CD8-positive, alpha-beta memory T cell (primary cell): Measurements from ENCODE around the gene TSC22D4. TPM values are rescaled to one million over a fixed set of nuclear protein-coding genes. Genes with fewer than 3 reads are reported as not detected.

ENCODE experiments used
- CTCF ChIA-PET: fragments of 350-600 bp; sonication (Branson Sonifier 250); formaldehyde crosslinking; loops from one replicate; lab custom pipeline; 2021; ENCODE audit warnings: antibody characterized with exemption; lab: Charles Lee
- POLR2A ChIA-PET: fragments of 350-600 bp; sonication (Branson Sonifier 250); formaldehyde crosslinking; loops from one replicate; lab custom pipeline; 2021; ENCODE audit warnings: antibody characterized with exemption; lab: Charles Lee
- DNase-seq, 5 donors: peaks; one replicate each; pipeline versions ENCODE4 v3.0.0 to v3.0.0-alpha.2; 2020 to 2022; ENCODE audit warnings: mixed read lengths in 1 of 5
- H3K27ac ChIP-seq: one replicate; pipeline ENCODE4 v1.7.0; 2013; ENCODE audit warnings: low read depth, mild to moderate bottlenecking, low read length, moderate library complexity
- H3K27me3 ChIP-seq: 2 replicates; pipeline ENCODE4 v1.7.0; 2013; ENCODE audit warnings: low read length, mild to moderate bottlenecking; ENCODE audit not compliant: insufficient read depth, poor library complexity, severe bottlenecking
- H3K36me3 ChIP-seq: 2 replicates; pipeline ENCODE4 v1.7.0; 2013; ENCODE audit warnings: mild to moderate bottlenecking, low read length, moderate library complexity; ENCODE audit not compliant: insufficient read depth
- H3K4me1 ChIP-seq: 2 replicates; pipeline ENCODE4 v1.7.0; 2013; ENCODE audit warnings: mild to moderate bottlenecking, low read length, moderate library complexity; ENCODE audit not compliant: insufficient read depth
- H3K4me3 ChIP-seq: 2 replicates; pipeline ENCODE4 v1.7.0; 2013; ENCODE audit warnings: mild to moderate bottlenecking, low read length
- H3K9me3 ChIP-seq: 2 replicates; pipeline ENCODE4 v1.7.0; 2013; ENCODE audit warnings: mild to moderate bottlenecking, low read length
- H3K27ac Mint-ChIP-seq, 8 donors: one replicate each; pipeline ENCODE4 v1.8.0; 2020 to 2021; ENCODE audit warnings: mixed read lengths in 8 of 8, mild to moderate bottlenecking in 6 of 8, inconsistent platforms in 3 of 8, moderate library complexity in 3 of 8
- H3K27me3 Mint-ChIP-seq, 2 donors: one replicate each; pipeline ENCODE4 v1.8.0; 2020 to 2021; ENCODE audit warnings: mixed read lengths in 2 of 2, mild to moderate bottlenecking in 1 of 2, moderate library complexity in 1 of 2
- H3K36me3 Mint-ChIP-seq, 3 donors: one replicate each; pipeline ENCODE4 v1.8.0; 2020 to 2021; ENCODE audit warnings: mixed read lengths in 3 of 3, inconsistent platforms in 1 of 3, mild to moderate bottlenecking in 1 of 3
- H3K4me1 Mint-ChIP-seq, 3 donors: one replicate each; pipeline ENCODE4 v1.8.0; 2020 to 2021; ENCODE audit warnings: mixed read lengths in 3 of 3, inconsistent platforms in 1 of 3, mild to moderate bottlenecking in 1 of 3
- H3K4me3 Mint-ChIP-seq, 7 donors: one replicate each; pipeline ENCODE4 v1.8.0; 2020 to 2021; ENCODE audit warnings: mixed read lengths in 7 of 7, mild to moderate bottlenecking in 6 of 7, moderate library complexity in 4 of 7, inconsistent platforms in 2 of 7
- H3K9me3 Mint-ChIP-seq, 5 donors: one replicate each; pipeline ENCODE4 v1.8.0; 2020 to 2022; ENCODE audit warnings: mixed read lengths in 5 of 5, mild to moderate bottlenecking in 3 of 5, moderate library complexity in 2 of 5, inconsistent platforms in 1 of 5
- polyA plus RNA-seq: library from polyadenylated mRNA; unstranded; fragments of 300-500 nt; fragmentation: Illumina TruSeq; gene quantifications from one replicate; pipeline ENCODE4 v1.2.3, GENCODE V29; 2021
- total RNA-seq, 2 experiments: library from RNA; stranded (reverse); gene quantifications; one replicate each; pipeline ENCODE4 v1.2.3, GENCODE V29; 2021

TSC22D4 gene
- total and polyA plus RNA-seq, 3 experiments from 2014 or later: 40.5 to 99.1 (median 96.2) TPM

GRCh38 chr7:100432621-100433275 is 46.3 kb downstream of the TSC22D4 start:
- H3K27ac Mint-ChIP-seq: peak overlapping the region in 7 of 8 donors; percentile 23 to 94 (median 61)
- H3K27ac ChIP-seq: no peak overlapping the region
- H3K36me3 Mint-ChIP-seq: peaks cover 0 to 67% (median 9%) of the 10 kb centered on the region in 3 donors
- peaks cover 44% of the 10 kb centered on the region for H3K4me1 ChIP-seq
- DNase-seq: no peak
- CTCF ChIA-PET: no interaction called here
- H3K4me1 Mint-ChIP-seq: peaks cover 46 to 75% (median 49%) of the 10 kb centered on the region in 3 donors
- H3K9me3 Mint-ChIP-seq: peaks cover 0 to 9% (median 5%) of the 10 kb centered on the region in 5 donors
- H3K4me3 Mint-ChIP-seq: peak overlapping the region in 5 of 7 donors; percentile 43 to 76 (median 57)
- no peaks in the 10 kb centered on the region for H3K9me3 ChIP-seq
- POLR2A ChIA-PET: no interaction called here
- H3K4me3 ChIP-seq: no peak overlapping the region
- no peaks in the 10 kb centered on the region for H3K27me3 ChIP-seq
- H3K27me3 Mint-ChIP-seq: peaks cover 0 to 13% of the 10 kb centered on the region in 2 donors
- H3K36me3 ChIP-seq: peaks cover 15% of the 10 kb centered on the region

GRCh38 chr7:100432053-100432452 is 47.0 kb downstream of the TSC22D4 start:
- H3K4me1 Mint-ChIP-seq: peaks cover 46 to 75% (median 49%) of the 10 kb centered on the region in 3 donors
- H3K27ac ChIP-seq: no peak overlapping the region
- H3K27ac Mint-ChIP-seq: peak overlapping the region in 7 of 8 donors; percentile 67 to 94 (median 90)
- H3K4me1 ChIP-seq: peaks cover 47% of the 10 kb centered on the region
- H3K4me3 Mint-ChIP-seq: peak overlapping the region; percentile 52 to 94 (median 73)
- H3K27me3 Mint-ChIP-seq: peaks cover 0 to 13% of the 10 kb centered on the region in 2 donors
- H3K9me3 Mint-ChIP-seq: peaks cover 0 to 9% (median 5%) of the 10 kb centered on the region in 5 donors
- H3K36me3 ChIP-seq: peaks cover 15% of the 10 kb centered on the region
- H3K4me3 ChIP-seq: no peak overlapping the region
- H3K27me3 ChIP-seq: no peaks in the 10 kb centered on the region
- CTCF ChIA-PET: no interaction called here
- DNase-seq: no peak
- H3K9me3 ChIP-seq: no peaks in the 10 kb centered on the region
- peaks cover 0 to 67% (median 9%) of the 10 kb centered on the region in 3 donors for H3K36me3 Mint-ChIP-seq
- POLR2A ChIA-PET: no interaction called here

DNA sequence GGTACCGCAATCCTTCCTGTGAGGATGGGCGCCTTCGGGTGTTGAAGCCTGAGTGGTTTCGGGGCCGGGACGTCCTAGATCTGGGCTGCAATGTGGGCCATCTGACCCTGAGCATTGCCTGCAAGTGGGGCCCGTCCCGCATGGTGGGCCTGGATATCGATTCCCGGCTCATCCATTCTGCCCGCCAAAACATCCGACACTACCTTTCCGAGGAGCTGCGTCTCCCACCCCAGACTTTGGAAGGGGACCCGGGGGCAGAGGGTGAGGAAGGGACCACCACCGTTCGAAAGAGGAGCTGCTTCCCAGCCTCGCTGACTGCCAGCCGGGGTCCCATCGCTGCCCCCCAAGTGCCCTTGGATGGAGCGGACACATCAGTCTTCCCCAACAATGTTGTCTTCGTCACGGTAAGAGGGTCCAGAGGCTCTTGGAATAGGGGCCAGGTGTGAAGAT is 47.7 kb downstream of the TSC22D4 start:
- ChIA-PET POLR2A (interaction anchor here (0.6 kb wide), 1 partner anchor 34 kb away, joined by 3 read pairs; no protein-coding TSS in a partner anchor), CTCF (no interaction called here)
- peak in 1 of 5 donors; percentile 55 for DNase-seq
- peaks cover 47% of the 10 kb centered on the region for H3K4me1 ChIP-seq
- Mint-ChIP-seq H3K27ac (peak overlapping the region; percentile 67 to 98 (median 90)), H3K9me3 (peaks cover 0 to 7% (median 5%) of the 10 kb centered on the region in 5 donors), H3K4me3 (peak overlapping the region; percentile 52 to 94 (median 73)), H3K27me3 (peaks cover 0 to 13% of the 10 kb centered on the region in 2 donors), H3K36me3 (peaks cover 0 to 65% (median 9%) of the 10 kb centered on the region in 3 donors), H3K4me1 (peaks cover 44 to 73% (median 49%) of the 10 kb centered on the region in 3 donors)
- H3K4me3 ChIP-seq: no peak overlapping the region
- peaks cover 15% of the 10 kb centered on the region for H3K36me3 ChIP-seq
- no peak overlapping the region for H3K27ac ChIP-seq
- H3K9me3 ChIP-seq: no peaks in the 10 kb centered on the region
- no peaks in the 10 kb centered on the region for H3K27me3 ChIP-seq

- Mint-ChIP-seq H3K27ac (peak overlapping the region; percentile 88 to 98 (median 94)), H3K4me3 (peak overlapping the region; percentile 84 to 94 (median 86)), H3K27me3 (peaks cover 0 to 13% of the 10 kb centered on the region in 2 donors), H3K4me1 (peaks cover 42 to 71% (median 49%) of the 10 kb centered on the region in 3 donors), H3K9me3 (peaks cover 0 to 6% (median 5%) of the 10 kb centered on the region in 5 donors), H3K36me3 (peaks cover 0 to 63% (median 9%) of the 10 kb centered on the region in 3 donors)
- Histone ChIP-seq H3K36me3 (peaks cover 15% of the 10 kb centered on the region), H3K9me3 (no peaks in the 10 kb centered on the region), H3K4me1 (peaks cover 47% of the 10 kb centered on the region), H3K4me3 (peak overlapping the region; percentile 96), H3K27ac (peak overlapping the region; percentile 100), H3K27me3 (no peaks in the 10 kb centered on the region)
- POLR2A ChIA-PET: interaction anchor here (0.6 to 3.4 kb wide), 11 partner anchors 19 to 511 kb away, joined by 3 to 27 read pairs (median 9); partner anchors contain the start of genes AGFG2, FBXO24, LRCH4 and MOSPD3
- peak; percentile 23 to 62 (median 36) for DNase-seq
- CTCF ChIA-PET: interaction anchor here (0.9 kb wide), 2 partner anchors 21 to 53 kb away, joined by 3 to 4 read pairs; partner anchors contain the start of gene NYAP1
Measured at GRCh38 chr7:100430493-100431285, 48.3 kb downstream of the TSC22D4 start.

DNA sequence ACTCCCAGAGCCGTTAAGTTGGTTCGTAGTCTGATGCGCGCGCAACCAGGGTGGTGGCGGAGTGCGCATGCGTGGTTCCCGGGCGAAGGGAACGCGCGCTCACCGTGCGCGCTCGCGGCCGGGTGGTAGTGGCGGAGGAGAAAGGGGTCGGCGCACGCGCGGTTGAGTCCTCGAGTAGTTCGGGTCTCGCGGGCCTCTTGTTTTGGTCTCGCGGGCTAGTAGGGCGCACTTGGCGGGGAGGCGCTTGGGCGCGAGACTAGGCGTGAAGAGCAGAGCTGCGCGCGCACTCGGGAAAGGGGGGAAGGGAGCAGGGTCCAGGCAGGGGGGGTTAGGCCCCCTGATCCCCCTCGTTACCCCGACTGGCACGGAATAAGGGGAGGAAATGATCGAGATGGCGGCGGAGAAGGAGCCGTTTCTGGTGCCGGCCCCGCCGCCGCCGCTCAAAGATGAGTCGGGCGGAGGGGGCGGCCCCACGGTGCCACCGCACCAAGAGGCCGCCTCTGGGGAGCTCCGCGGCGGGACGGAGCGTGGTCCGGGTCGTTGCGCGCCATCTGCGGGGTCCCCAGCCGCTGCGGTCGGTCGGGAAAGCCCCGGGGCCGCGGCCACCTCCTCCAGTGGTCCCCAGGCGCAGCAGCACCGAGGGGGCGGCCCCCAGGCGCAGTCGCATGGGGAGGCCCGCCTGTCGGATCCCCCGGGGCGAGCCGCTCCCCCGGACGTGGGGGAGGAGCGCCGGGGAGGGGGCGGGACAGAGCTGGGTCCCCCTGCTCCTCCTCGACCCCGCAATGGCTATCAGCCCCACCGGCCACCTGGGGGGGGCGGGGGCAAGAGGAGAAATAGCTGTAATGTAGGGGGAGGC is 49.1 kb downstream of the TSC22D4 start, which contains the start of gene MEPCE:
Gene MEPCE (plus strand): TSS at position 195 of the 856 bp plus-strand sequence. CDS start 188 bp downstream, at position 383.
- POLR2A ChIA-PET: interaction anchor here (0.6 to 3.4 kb wide), 22 partner anchors 14 to 898 kb away, joined by 3 to 27 read pairs (median 5); partner anchors contain the start of genes AGFG2, FBXO24, GPC2 and LRCH4

DNA sequence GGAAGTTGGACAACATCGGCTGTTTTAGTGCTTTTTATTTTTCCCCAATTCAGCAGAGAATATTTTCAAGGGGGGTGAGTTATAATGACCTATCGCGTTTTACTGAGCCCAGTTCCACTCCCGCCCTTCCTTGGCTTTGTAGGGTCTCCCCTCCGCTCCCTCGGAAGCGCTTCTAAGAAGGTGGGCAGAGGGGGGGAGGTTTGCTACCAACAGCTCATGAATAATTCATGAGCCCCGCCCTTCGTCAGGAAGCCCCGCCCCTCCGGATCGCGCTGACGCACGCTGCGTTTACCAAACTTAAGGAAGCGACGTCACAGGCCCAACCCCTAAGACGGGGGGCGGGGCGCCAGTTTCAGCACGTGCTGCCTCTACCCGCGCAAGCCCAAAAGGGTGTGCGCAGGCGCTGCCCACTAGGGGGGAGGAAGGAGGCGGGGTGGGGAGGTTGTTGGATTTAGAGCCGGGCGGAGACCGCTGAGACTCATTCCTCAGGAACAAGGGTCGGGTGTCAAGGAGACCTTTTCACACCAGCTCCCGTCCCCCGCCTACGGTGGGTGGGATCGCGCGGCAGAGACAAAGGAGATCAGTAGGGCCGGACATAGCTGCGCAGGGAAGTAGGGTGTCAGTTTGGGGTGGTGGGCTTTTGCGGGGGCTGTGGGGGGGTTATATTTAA is 49.9 kb downstream of the TSC22D4 start:
- peaks cover 31 to 56% (median 35%) of the 10 kb centered on the region in 3 donors for H3K4me1 Mint-ChIP-seq
- DNase-seq: peak; percentile 100
- Histone ChIP-seq H3K4me1 (peaks cover 34% of the 10 kb centered on the region), H3K4me3 (peak overlapping the region; percentile 96), H3K27ac (peak overlapping the region; percentile 100), H3K36me3 (peaks cover 11% of the 10 kb centered on the region), H3K27me3 (no peaks in the 10 kb centered on the region), H3K9me3 (no peaks in the 10 kb centered on the region)
- H3K27me3 Mint-ChIP-seq: peaks cover 0 to 13% of the 10 kb centered on the region in 2 donors
- ChIA-PET POLR2A (interaction anchor here (0.5 to 3.4 kb wide), 37 partner anchors 7 to 897 kb away, joined by 3 to 27 read pairs (median 5); partner anchors contain the start of genes AGFG2, FBXO24, GPC2 and LAMTOR4), CTCF (interaction anchor here (0.8 to 2.3 kb wide), 8 partner anchors 17 to 300 kb away, joined by 3 to 8 read pairs (median 4); partner anchors contain the start of genes FBXO24, LRCH4 and POP7)
- H3K36me3 Mint-ChIP-seq: peaks cover 0 to 48% (median 6%) of the 10 kb centered on the region in 3 donors
- H3K9me3 Mint-ChIP-seq: peaks cover 0 to 6% (median 5%) of the 10 kb centered on the region in 5 donors
- peak overlapping the region; percentile 96 to 100 (median 98) for H3K4me3 Mint-ChIP-seq
- H3K27ac Mint-ChIP-seq: peak overlapping the region; percentile 94 to 100 (median 100)

More for the DNA sequence above, 49.1 kb downstream of the TSC22D4 start, which contains the start of gene MEPCE:
- Mint-ChIP-seq H3K36me3 (peaks cover 0 to 55% (median 9%) of the 10 kb centered on the region in 3 donors), H3K4me3 (peak within 1 kb of the TSS; percentile 96 to 100 (median 98)), H3K9me3 (peaks cover 0 to 6% (median 5%) of the 10 kb centered on the region in 5 donors), H3K27me3 (peaks cover 0 to 13% of the 10 kb centered on the region in 2 donors), H3K27ac (peak within 1 kb of the TSS; percentile 94 to 100 (median 100)), H3K4me1 (peaks cover 36 to 64% (median 43%) of the 10 kb centered on the region in 3 donors)
- H3K4me1 ChIP-seq: peaks cover 41% of the 10 kb centered on the region
- no peaks in the 10 kb centered on the region for H3K9me3 ChIP-seq
- DNase-seq: peak; percentile 93 to 98 (median 97)
- H3K27ac ChIP-seq: peak within 1 kb of the TSS; percentile 100
- peaks cover 15% of the 10 kb centered on the region for H3K36me3 ChIP-seq
- H3K4me3 ChIP-seq: peak within 1 kb of the TSS; percentile 96
- CTCF ChIA-PET: interaction anchor here (0.9 to 2.3 kb wide), 5 partner anchors 22 to 158 kb away, joined by 3 to 7 read pairs (median 4); partner anchors contain the start of genes FBXO24, LRCH4 and NYAP1
- H3K27me3 ChIP-seq: no peaks in the 10 kb centered on the region
